ENCODE results near the gene TBC1D4.
"Not testable (repeated sequence)": the region's sequence is repeated elsewhere in the genome, so short reads cannot be mapped to it uniquely, and the experiment has no call there.

The TBC1D4 gene

DNA sequence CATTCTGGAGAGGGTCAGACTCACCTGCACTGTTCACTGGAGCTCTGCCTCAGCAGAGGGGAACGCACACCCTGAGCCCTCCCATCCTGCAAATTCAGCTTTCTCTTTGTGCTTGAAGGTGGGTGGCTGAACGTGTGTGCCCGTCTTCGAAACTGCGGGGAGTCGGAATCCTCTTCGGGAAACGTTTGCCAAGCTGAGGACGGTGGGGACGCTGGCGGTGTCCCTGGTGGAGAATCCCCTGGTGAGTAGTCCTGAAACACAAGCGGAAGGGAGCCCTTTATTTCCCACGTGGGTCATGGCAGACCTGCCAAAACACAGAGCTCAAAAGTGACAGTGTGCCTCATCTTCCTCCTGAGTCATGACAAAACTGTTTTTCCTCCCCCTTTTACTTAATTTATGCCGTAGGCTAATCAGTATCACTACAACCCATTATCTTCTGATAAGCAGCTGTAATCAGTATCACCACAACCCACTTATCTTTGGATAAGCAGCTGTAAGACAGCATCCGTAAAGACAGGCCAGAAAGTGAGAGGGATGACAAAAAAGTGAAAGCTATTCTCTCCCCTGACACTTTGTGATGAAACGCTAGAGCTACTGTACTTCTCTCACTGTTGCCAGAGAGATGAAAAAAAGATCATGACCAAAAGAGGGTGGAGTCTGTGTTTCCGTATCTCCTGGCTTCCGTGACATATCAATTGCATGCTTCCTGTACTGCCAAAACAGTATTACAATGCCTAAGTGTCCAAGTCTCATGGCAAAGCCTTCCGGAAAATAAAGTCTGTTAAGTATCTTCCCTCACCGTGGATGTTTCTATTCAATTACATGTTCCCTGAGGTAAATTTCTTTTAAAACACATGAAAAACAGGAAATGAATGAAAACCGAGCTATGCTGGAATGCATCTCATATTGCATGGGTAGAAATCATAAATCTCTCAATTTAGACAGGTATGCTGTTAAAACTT lies 155.5 kb downstream of the TBC1D4 start:
- DNase-seq (ENCODE audit: low read depth in 2 of 2), result peak in 1 of 2 donors; percentile 32

DNA sequence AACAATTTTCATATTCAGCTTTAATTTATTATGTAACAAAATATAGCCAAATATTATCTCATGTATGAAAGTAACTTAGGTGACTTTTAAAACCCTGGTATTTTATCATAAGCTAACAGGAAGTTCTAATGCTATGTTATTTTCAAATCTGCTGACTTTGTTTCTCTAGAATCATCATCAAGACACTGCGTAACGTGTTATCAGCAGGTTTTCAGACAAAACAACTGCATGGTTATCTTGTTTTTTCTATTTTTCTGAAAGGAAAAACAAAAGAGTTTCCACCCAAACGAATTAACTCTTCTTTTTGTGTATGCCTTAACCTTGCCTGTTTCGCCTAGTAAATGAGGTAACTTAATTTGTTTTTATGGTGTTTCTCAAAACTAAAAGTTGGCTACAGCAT lies 156.3 kb downstream of the TBC1D4 start:
- DNase-seq (ENCODE audit: low read depth in 2 of 2), result no peak

DNA sequence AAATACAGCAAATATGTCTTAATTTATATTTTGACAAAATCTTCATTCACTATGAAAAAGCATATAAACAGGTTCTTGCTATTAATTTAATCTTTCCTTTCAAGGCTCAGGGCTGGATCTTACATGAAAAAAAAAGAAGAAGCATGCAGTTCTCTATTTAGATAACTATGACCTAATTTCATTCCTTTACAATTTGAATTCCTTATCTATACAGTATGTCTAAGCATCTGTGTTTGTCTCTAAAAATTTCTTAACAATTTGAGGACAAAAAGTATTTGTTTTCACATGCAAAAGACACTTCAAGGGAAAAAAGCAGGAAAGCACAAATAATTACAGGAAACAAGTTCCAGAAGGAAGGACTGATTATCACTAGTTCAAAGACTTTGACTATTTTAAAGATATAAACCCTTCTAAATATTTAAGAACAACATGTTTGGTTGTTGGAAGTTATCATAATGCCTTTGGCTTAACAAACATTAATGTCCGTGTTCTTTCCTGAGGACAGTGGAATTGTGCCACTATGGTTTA lies 157.5 kb downstream of the TBC1D4 start:
- no peak for DNase-seq (ENCODE audit: low read depth in 2 of 2)

DNA sequence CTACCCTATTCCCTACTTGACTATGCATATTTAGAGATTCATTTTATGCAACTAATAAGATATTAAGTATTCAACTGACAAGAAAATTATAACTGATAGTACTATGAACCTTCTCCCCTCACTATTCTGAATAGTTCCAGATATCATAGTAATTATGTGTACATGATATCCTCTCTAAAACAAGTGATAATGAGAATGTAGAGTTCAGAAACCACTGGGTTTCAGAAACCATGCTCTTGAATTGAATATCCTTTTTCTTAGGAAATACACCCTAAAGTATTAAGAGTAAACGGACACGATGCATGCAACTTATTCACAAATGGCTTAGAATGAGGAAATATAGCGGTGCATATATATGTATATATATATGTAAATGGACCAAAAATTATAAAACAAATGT lies 160.9 kb downstream of the TBC1D4 start:
- DNase-seq (ENCODE audit: low read depth in 2 of 2), result no peak

DNA sequence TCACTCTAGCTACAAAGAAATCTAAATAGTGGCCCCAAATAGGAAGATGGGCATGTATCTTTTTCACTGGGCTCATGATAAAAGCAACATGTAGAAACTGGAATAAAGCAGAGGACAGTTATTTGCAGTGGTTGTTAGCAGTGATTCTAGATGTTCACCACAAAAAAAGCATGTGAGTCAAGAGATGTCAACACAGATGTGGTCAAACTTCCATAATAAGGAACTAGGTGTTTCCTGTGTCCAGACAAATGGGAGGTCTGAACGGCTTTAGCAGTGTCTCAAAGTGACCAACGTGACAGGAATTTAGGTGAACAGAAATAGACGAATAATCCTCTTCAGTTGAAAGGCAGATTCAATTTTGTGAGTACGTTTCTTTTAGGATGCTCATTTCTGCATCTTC lies 162.7 kb downstream of the TBC1D4 start:
- DNase-seq (ENCODE audit: low read depth in 2 of 2), result no peak

DNA sequence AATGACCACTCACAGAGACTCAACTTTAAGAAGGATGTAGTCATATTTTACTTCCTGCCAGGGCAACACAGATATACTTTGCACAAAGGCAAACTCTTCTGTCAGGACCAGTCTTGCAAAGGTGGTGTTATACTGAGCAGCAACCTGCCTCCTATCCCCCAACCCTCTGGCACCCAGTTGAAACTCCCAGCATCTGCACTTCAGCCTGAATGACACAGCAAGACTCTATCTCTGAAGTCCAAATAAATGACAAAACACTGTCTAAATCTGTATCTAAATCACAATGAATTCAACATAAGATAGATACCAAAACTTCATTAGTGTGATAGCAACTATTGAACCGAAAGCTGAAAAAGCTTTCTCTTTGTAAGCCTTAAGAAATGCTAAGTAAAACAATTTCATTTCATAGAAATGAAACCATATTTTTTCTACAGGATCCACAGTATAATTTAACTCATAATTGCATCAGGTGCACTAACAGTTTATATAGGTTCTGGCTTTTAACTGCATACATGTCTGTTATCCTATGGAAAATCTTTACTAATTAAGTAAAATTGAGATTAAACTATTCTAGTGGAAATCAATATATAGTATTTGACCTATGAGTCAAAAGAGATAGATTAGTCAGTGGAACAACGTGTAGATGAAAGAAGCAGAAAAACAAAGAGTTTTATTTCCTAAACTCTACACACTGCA lies 163.7 kb downstream of the TBC1D4 start:
- DNase-seq (ENCODE audit: low read depth in 2 of 2), result no peak

DNA sequence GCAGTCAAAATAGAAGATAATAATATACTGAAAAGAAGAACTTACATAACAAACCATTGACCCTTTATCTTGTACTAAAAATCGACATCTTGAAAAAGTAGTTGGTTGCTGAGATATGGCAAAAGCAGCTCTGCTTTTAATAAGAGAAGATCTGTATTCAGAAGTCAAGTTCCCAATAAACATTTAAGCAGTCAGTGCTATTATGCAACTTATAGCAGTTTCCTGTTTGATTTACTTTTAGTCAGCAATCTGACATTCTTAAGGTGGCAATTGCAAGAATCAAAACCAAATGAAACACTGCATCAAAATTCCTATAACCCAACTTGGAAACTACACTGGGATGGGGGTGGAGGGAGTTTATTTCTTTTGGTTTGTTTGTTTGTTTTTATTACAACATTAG lies 165.5 kb downstream of the TBC1D4 start:
- DNase-seq (ENCODE audit: low read depth in 2 of 2), result no peak

DNA sequence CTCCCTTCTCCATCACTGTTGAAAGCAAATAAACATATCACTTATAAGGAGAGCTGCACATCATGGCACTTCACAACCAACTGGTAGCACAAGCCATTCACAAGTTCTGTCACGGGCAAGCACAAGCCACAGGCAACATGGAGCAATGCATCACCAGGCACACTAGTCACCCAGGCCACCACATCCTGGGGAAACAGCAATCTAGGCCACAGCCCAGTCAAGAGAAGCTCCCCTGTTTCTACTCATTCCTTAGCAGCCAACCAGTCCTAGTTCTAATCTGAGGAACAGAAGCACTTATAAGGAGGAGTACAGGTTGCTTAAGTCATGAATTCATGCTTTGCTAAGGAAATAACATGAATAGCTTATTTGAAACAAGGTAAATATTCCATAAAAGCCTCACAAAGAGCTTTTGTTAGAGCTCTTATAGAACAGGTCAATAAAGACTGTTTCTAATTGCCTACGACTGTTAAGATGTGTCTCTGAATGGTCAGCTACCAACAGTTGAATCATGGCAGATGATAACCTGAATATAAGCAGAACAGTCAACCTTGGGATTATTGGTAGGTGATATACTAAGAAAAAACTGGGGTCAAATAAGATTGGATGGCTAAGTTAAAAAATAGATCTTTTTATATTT lies 169.0 kb downstream of the TBC1D4 start:
- DNase-seq (ENCODE audit: low read depth in 2 of 2), result no peak

DNA sequence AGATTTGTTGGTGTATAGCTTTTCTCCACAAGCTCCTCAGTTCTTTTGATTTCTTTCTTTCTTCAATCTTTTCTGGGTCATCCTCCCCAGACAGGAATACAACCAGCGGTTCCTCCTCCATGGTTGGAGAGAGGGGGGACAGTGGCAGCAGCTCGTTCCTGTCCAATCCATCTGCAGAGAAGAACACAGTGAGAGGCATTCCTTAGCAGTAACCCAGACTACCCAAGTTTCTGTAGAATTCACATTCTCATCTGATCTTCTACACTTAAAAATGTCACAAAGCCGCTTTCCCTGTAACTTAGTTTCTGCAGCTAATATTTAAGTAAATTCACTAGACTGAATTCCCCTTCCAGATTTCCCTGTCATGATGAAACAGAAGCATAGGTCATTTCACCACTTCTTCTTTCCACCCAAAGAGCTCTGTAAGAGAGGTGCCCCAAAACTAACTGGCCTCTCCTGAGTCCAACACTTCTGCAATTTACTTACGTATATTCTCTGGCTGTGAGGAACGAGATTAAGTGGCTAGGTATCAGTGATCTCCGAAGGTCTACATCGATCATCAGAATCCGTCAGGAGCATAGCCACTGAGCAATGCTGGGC lies 171.9 kb downstream of the TBC1D4 start:
- DNase-seq (ENCODE audit: low read depth in 2 of 2), result no peak

DNA sequence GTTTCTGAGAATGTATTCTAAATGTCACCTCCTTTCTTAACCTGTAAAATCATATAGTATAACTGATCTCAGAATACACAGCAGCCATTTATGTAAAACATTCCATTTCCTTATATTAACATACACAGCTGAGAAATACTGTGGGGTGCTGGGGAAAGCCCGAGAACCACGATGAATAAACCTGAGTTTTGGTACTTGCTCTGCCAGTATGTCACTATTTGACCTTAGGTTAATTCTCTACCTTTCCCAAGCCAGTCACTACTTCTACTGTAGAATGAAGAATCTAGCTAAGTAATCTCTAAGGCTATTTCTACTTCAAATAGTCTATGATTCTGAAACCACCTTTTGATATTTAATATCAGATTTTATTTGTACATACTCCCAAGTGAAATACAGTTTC lies 173.7 kb downstream of the TBC1D4 start:
- no peak for DNase-seq (ENCODE audit: low read depth in 2 of 2)

DNA sequence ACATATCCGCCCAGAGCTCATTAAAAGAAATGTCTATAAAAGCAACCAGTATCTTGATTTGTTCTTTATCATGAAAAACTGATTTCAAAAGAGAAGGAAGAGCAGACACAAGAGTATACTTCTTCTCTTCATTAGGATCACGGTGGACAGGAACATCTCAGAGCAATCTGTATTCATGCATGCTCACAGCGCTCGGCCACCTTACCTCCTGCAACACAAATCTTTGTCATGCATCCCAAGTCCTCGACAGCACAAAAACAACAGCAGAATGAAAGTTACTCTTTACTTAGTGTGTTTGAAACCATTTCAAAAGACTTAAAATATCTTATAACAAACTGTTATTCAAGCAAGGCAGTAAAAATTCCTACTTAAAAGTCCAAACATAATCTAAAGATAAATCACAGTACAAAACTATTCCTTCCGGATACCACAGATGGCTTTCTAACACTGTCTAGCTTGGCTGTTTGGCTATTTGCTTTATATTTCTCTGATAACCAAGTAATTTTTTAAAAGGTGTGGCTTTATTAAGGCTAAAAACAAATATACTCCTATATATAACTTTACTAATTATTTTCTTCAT lies 174.5 kb downstream of the TBC1D4 start:
- no peak for DNase-seq (ENCODE audit: low read depth in 2 of 2)

DNA sequence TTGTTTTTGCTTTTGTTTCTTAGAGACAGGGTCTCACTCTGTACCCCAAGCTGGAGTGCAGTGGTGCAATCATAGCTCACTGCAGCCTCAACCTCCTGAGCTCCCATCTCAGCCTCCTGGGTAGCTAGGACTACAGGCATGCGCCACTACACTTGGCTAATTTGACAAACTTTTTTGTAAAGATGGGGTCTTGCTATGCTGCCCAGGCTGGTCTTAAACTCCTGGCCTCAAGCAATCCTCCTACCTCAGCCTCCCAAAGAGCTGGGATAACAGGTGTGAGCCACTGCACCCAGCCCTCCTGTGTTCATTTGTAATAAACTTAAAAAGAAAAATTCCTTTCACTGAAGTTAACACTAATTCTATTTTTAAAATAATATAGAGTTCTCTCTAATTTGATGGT lies 175.0 kb downstream of the TBC1D4 start:
- DNase-seq (ENCODE audit: low read depth in 2 of 2), result not testable (repeated sequence)

DNA sequence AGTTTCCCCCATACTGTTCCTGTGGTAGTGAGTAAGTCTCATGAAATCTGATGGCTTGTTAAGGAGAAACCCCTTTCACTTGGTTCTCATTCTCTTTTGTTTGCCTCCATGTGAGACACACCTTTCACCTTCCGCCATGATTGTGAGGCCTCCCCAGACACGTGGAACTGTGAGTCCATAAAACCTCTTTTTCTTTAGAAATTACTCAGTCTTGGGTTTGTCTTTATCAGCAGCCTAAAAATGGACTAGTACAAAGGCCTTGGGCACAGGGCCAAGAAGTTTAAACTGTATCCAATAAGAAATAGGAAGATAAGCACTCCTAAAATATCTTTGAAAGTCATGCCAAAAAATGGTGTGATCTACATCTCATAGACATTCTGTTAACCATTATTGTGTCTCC lies 176.9 kb downstream of the TBC1D4 start:
- DNase-seq (ENCODE audit: low read depth in 2 of 2), result no peak

DNA sequence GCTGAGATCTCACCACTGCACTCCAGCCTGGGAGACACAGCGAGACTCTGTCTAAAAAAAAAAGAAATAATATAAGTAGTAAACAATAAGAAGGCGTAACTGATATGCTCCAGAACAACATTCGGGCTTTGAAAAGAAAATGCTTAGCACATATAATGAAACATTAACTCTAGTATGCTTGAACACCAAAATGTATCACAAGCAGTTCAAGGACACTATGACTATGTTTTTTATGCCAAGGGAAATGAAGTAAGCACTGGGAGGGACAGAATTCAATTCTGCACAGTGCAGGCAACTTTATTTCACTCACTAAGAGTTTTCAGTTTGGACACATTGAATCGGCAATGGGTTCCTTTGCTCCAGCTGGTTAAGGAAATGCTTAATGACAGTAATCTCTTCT lies 178.7 kb downstream of the TBC1D4 start:
- no peak for DNase-seq (ENCODE audit: low read depth in 2 of 2)

DNA sequence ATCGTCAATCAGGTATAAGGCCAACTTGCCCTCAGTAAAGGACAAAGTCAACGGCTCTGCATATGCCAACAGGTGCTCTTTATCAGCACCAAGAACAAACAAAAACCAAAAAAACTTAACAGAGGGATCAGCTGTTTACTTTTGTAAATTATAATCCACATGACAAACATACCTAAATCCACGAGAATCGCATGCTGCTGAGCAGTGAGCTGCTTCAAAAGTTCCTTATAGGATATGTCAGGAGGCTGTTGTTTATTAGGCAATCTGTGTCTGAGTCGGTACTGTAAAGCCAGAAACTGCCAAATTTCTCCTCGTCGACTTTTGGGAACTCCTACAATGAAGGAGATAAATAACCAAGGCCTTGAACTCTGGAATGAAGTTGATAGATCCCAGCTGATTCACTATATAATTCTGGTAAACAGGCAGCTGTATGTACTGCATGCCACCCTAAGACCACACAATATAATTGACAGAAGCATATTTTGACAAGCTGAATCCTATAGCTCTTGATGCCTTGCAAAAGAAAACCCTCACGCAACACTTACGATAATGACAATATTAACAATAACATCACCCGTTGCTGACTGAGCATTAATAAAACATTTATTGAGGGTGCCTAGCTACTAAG lies 179.8 kb downstream of the TBC1D4 start:
- no peak for DNase-seq (ENCODE audit: low read depth in 2 of 2)

DNA sequence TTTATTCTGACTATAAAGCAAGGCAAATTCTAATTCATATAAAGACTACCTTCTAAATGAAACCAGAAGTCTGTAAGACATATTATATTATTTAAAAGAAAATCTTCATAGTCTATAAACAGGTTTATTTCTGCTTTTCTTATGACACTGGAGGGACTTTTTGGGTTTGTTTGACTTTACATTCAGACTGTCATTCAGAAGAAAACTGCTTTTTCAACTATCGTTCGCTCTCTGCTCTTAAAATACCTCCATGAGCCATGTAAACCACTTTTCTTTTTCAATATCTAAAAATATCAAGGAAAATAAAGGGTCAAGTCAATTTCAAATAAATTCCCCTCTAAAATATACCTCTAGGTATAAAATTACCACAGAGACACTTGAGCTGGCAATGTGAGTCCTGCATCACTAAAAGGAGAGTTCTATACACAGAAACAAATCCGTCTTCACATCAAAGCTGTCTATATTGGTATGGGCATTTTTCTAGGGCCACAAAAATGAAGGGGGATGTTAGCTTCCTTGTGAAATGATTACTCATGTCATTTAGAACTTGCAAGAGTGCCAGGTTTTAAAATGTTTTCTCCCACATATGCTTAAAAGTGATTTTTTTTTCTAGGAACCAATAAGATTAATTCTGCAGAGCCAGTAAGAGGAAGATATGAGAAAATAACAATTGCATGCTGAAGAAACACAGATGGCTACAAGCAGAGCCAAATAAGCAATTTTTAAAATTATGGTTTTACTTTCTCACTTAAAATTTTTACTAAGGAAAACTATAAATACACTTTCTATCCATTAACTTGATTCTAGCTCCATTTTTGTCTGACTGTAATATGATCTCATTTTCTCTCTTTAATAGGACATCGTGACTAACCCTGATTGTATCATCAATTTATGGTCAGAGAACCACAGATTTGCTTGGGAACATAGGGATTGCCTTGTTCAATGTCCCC lies 181.8 kb downstream of the TBC1D4 start:
- DNase-seq (ENCODE audit: low read depth in 2 of 2), result no peak

DNA sequence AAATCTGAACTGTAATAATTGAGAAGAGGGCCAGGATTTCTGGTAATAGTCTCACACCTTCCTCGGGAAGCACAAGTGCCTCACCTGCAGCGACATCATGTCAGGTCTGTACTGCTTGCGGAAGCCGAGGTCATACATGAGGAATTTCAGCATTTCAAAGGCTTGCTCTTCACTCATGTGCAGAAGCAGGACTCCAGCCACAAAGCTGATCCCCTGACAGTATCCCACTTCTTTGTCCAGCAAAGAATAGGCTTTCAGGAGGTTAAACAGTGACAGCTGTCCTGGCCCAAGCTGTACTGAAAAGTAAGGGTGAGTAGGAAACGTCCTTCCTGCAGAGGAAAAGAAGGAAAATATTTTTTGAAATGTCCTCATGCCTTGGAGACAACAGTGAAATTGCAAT lies 182.7 kb downstream of the TBC1D4 start:
- no peak for DNase-seq (ENCODE audit: low read depth in 2 of 2)

DNA sequence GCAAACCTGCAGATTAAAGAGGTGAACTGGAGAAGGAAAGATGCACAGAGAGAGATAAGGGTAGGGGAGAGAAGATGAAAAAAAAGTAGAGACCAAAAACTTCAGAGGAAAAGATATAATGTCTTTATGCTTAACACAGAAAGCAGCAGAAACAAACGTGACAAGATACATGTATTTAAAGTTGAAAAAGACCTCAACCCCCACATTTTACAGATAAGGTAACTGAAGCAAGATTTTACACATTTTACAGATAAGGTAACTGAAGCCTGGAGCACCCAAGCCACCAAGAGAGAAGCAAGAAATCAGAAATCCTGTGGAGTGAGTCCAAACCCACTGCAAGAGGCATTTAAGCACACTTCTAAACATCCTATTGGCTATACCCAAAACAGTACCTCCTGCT lies 185.3 kb downstream of the TBC1D4 start:
- DNase-seq (ENCODE audit: low read depth in 2 of 2), result no peak

DNA sequence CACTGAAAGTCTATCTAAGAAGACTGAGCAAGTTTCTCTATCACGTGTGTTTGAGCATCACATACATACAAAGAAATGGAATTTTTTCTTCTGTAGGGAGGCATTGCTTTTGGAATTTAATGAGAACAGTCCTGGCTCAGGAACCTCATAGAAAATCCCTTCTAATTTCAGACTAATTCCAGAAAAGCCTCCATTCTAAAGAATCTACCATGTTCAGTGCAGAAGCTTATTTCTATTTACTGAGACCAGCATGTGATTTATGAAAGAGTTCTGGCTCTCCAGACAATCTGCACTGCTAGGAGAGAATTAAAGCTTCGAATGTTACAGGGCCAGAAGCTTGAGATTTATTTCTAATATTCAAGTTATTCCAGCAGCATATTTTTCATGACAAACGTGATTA lies 186.8 kb downstream of the TBC1D4 start:
- DNase-seq (ENCODE audit: low read depth in 2 of 2), result no peak

DNA sequence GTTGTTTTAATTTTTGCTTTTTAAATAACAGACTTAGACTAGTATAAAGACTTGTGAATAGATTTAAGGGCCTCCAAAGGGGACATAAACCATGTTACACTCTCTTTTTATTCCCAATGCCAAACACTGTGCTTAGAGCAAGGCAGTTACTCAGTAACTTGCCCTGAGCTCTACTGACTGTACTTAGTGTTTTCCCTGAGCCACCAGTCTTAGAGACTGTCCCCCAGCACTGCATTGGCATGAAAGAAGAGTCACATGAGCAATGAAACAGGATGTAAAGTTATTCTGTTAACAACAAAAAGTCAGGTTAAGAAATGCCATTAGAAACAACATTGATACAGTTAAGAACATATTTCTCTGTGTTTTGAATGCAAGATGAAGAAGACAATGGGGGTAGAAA lies 187.9 kb downstream of the TBC1D4 start:
- no peak for DNase-seq (ENCODE audit: low read depth in 2 of 2)
